IMR-90 (cell line): ENCODE measurements around the gene NUBP1. TPM values are rescaled to one million over a fixed set of nuclear protein-coding genes. Genes with fewer than 3 reads are reported as not detected.
A peak's percentile ranks its signal among the peaks of the same experiment; 100 is the strongest.

Experiments
- ATAC-seq: fragments of 200-7000 bp; cut with Tn5 transposase; 2 replicates; pipeline ENCODE4 v1.9.1; 2020; ENCODE audit warnings: low read depth, mild to moderate bottlenecking, moderate library complexity
- BruUV-seq: library from RNA; stranded (reverse); fragments of 400-500 nt; replicated peaks from 2 replicates; lab custom pipeline; 2021; lab: Mats Ljungman, UMichigan
- CTCF ChIA-PET: fragments of 300-600 bp; formaldehyde crosslinking; extraction: SDS; loops from one replicate; lab custom pipeline; 2021; ENCODE audit warnings: antibody characterized with exemption; lab: Yijun Ruan, JAX
- POLR2A ChIA-PET: fragments of 300-600 bp; sonication (Branson Sonifier 250); formaldehyde crosslinking; loops from one replicate; lab custom pipeline; 2022; ENCODE audit warnings: antibody characterized with exemption; ENCODE audit not compliant: unreplicated experiment; lab: Charles Lee
- DNase-seq: peaks from one replicate; pipeline ENCODE4 v3.0.0; 2013
- H2AFZ ChIP-seq: replicated peaks from 2 replicates; pipeline ENCODE3; 2013; ENCODE audit warnings: low read length, mild to moderate bottlenecking; ENCODE audit not compliant: poor library complexity
- H2AK5ac ChIP-seq: 2 replicates; pipeline ENCODE4 v1.6.1; 2013; ENCODE audit warnings: low read depth, low read length, inconsistent platforms
- H2AK9ac ChIP-seq: replicated peaks from 2 replicates; pipeline ENCODE3; 2013; ENCODE audit warnings: mild to moderate bottlenecking, low read depth, low read length, moderate library complexity; ENCODE audit not compliant: poor library complexity
- H2BK120ac ChIP-seq: 2 replicates; pipeline ENCODE4 v1.6.1; 2013; ENCODE audit warnings: low read depth, low read length, inconsistent platforms
- H2BK15ac ChIP-seq: 3 replicates; pipeline ENCODE4 v1.6.1; 2013; ENCODE audit warnings: low read depth, low read length, inconsistent platforms
- H2BK20ac ChIP-seq: 2 replicates; pipeline ENCODE4 v1.6.1; 2013; ENCODE audit warnings: low read depth, mild to moderate bottlenecking, inconsistent platforms, low read length, moderate library complexity
- H2BK5ac ChIP-seq: 2 replicates; pipeline ENCODE4 v1.6.1; 2013; ENCODE audit warnings: mild to moderate bottlenecking, low read depth, low read length, inconsistent platforms; ENCODE audit not compliant: poor library complexity, severe bottlenecking
- H3K14ac ChIP-seq: replicated peaks from 2 replicates; pipeline ENCODE4 v1.6.1; 2013; ENCODE audit warnings: low read depth, low read length, inconsistent platforms
- H3K18ac ChIP-seq: 2 replicates; pipeline ENCODE4 v1.6.1; 2013; ENCODE audit warnings: low read depth, low read length, control low read depth
- H3K23ac ChIP-seq: 2 replicates; pipeline ENCODE4 v1.6.1; 2013; ENCODE audit warnings: low read depth, low read length, inconsistent platforms
- H3K27ac ChIP-seq: 2 replicates; pipeline ENCODE4 v1.5.1; 2013; ENCODE audit warnings: mild to moderate bottlenecking, control low read depth, low read length; ENCODE audit not compliant: insufficient read depth
- H3K27me3 ChIP-seq: 2 replicates; pipeline ENCODE4 v1.6.1; 2013; ENCODE audit warnings: low read length; ENCODE audit not compliant: control insufficient read depth, insufficient read depth
- H3K36me3 ChIP-seq: 2 replicates; pipeline ENCODE4 v1.6.1; 2013; ENCODE audit warnings: low read length, mixed read lengths; ENCODE audit not compliant: control insufficient read depth, insufficient read depth
- H3K4ac ChIP-seq: 2 replicates; pipeline ENCODE4 v1.6.1; 2013; ENCODE audit warnings: low read depth, low read length, inconsistent platforms
- H3K4me1 ChIP-seq: 2 replicates; pipeline ENCODE4 v1.6.1; 2013; ENCODE audit warnings: low read length, mixed read lengths; ENCODE audit not compliant: control insufficient read depth, insufficient read depth
- H3K4me2 ChIP-seq: 2 replicates; pipeline ENCODE4 v1.6.1; 2013; ENCODE audit warnings: low read depth, mild to moderate bottlenecking, control low read depth, low read length, moderate library complexity
- H3K4me3 ChIP-seq: 2 replicates; pipeline ENCODE4 v1.5.1; 2013; ENCODE audit warnings: low read depth, mild to moderate bottlenecking, control low read depth, low read length, moderate library complexity; ENCODE audit not compliant: insufficient read depth
- H3K56ac ChIP-seq: 2 replicates; pipeline ENCODE4 v1.6.1; 2013; ENCODE audit warnings: low read length, inconsistent platforms; ENCODE audit not compliant: insufficient read depth; ENCODE audit errors: extremely low read depth
- H3K79me1 ChIP-seq, 2 experiments: 2 replicates each; pipeline ENCODE4 v1.6.1; 2013; ENCODE audit warnings: low read length in 2 of 2, inconsistent platforms in 1 of 2, low read depth in 1 of 2
- H3K9ac ChIP-seq: 2 replicates; pipeline ENCODE4 v1.6.1; 2013; ENCODE audit warnings: low read depth, low read length, control low read depth
- H3K9me1 ChIP-seq: 2 replicates; pipeline ENCODE4 v1.6.1; 2013; ENCODE audit warnings: low read length, inconsistent platforms; ENCODE audit not compliant: insufficient read depth
- H3K9me3 ChIP-seq: 2 replicates; pipeline ENCODE4 v1.6.1; 2013; ENCODE audit warnings: low read length; ENCODE audit not compliant: control insufficient read depth, insufficient read depth
- H4K20me1 ChIP-seq: 2 replicates; pipeline ENCODE4 v1.6.1; 2013; ENCODE audit warnings: low read length, inconsistent platforms; ENCODE audit not compliant: insufficient read depth
- H4K5ac ChIP-seq: 2 replicates; pipeline ENCODE4 v1.6.1; 2013; ENCODE audit warnings: mild to moderate bottlenecking, low read depth, low read length, control low read depth
- H4K8ac ChIP-seq, 2 experiments: 2 replicates each; pipeline ENCODE4 v1.6.1; 2013; ENCODE audit warnings: low read depth in 2 of 2, low read length in 2 of 2, control low read depth in 1 of 2, inconsistent platforms in 1 of 2
- H4K91ac ChIP-seq: 2 replicates; pipeline ENCODE4 v1.6.1; 2013; ENCODE audit warnings: low read depth, low read length, inconsistent platforms; ENCODE audit not compliant: insufficient read depth
- BHLHE40 ChIP-seq: fragments of 150-350 bp; IDR thresholded peaks from 2 replicates; pipeline ENCODE4 v1.6.1; 2016; ENCODE audit warnings: mild to moderate bottlenecking, low read depth, low read length
- CHD1 ChIP-seq: IDR thresholded peaks from 2 replicates; pipeline ENCODE4 v1.6.1; 2012; ENCODE audit warnings: low read depth, low read length, improper control_type of control experiment
- MXI1 ChIP-seq: IDR thresholded peaks from 2 replicates; pipeline ENCODE4 v1.6.1; 2012; ENCODE audit warnings: low read depth, mild to moderate bottlenecking, low read length, moderate library complexity, borderline replicate concordance
- WGBS, 2 experiments: methylation state at CpG; one replicate each; pipeline versions ENCODE4 v1.1.5 to v1.1.7; 2013; ENCODE audit warnings: missing lambda C conversion rate in 2 of 2; ENCODE audit not compliant: insufficient read length in 1 of 2; ENCODE audit errors: extremely low coverage in 2 of 2; 5-methylcytosine and 5-hydroxymethylcytosine counted together
- dilution Hi-C: fragments of 300-500 bp; cut with HindIII; formaldehyde crosslinking; loops from one replicate; pipeline ENCODE4 v1.14.3; 2018; ENCODE audit warnings: low sequenced_read_pairs; ENCODE audit not compliant: unreplicated experiment
- in situ Hi-C: fragments of 300-500 bp; cut with MboI; formaldehyde crosslinking; loops from 3 replicates; pipeline ENCODE4 v1.14.3; 2019; ENCODE audit warnings: low sequenced_read_pairs, inconsistent platforms, mixed read lengths
- intact Hi-C: fragments of 100-400 bp; cut with micrococcal nuclease; formaldehyde crosslinking; loops from 2 replicates; pipeline ENCODE4 v1.10.0; 2022
- polyA plus RNA-seq, 3 experiments: library from polyadenylated mRNA; depleted of rRNA; stranded (reverse); fragments of >200 nt; gene quantifications; 2 replicates each; pipeline ENCODE4 v1.2.3, GENCODE V29; 2012; ENCODE audit warnings: low replicate concordance in 1 of 3
- total RNA-seq: library from RNA; depleted of rRNA; stranded (reverse); fragments of >200 nt; gene quantifications from 2 replicates; pipeline ENCODE4 v1.2.3, GENCODE V29; 2012

The NUBP1 gene
- total and polyA plus RNA-seq, 2 of the 4 experiments (the other 2 are of a cell fraction), result 28.0 to 31.5 TPM

- Histone ChIP-seq H3K14ac (peak overlapping the region; percentile 89), H2BK15ac (no peak overlapping the region), H2BK20ac (peak overlapping the region; percentile 45; the same call in 1 of the 2 replicates), H4K20me1 (no peaks in the 10 kb centered on the region), H3K4me2 (peak overlapping the region; percentile 83), H3K79me1 (peaks cover 2 to 15% of the 10 kb centered on the region in 2 experiments; a peak in 3 of 4 replicates), H3K4me3 (peak overlapping the region; percentile 48), H4K91ac (peak overlapping the region; percentile 84), H3K9ac (peak overlapping the region; percentile 67), H3K4ac (peak overlapping the region; percentile 92), H3K36me3 (no peaks in the 10 kb centered on the region), H4K5ac (peak overlapping the region; percentile 23), H3K9me3 (no peaks in the 10 kb centered on the region), H3K56ac (peak overlapping the region; percentile 89), H2AK5ac (peak overlapping the region; percentile 49; the same call in 1 of the 2 replicates), H3K9me1 (no peaks in the 10 kb centered on the region), H2BK120ac (peak overlapping the region; percentile 80), H3K4me1 (peaks cover 4% of the 10 kb centered on the region), H3K23ac (peak overlapping the region; percentile 97), H3K27me3 (no peaks in the 10 kb centered on the region), H2AK9ac (peak overlapping the region; percentile 88), H3K18ac (peak overlapping the region; percentile 3), H2AFZ (peak overlapping the region; percentile 97), H2BK5ac (peak overlapping the region; percentile 84), H3K27ac (peak overlapping the region; percentile 80), H4K8ac (peak overlapping the region; percentile 49 to 75)
- POLR2A ChIA-PET, result no interaction called here
- intact Hi-C loops (loop anchor here (2.0 kb wide), 1 partner anchor 174 kb away; no protein-coding TSS in a partner anchor), in situ Hi-C loops (loop anchor here (10.0 kb wide), 1 partner anchor 1590 kb away; no protein-coding TSS in a partner anchor), dilution Hi-C loops (no loop called here)
- peak; percentile 44 for TF ChIP-seq BHLHE40
- no peak for TF ChIP-seq CHD1
- TF ChIP-seq MXI1, result 0 out of 2 replicates have a peak, but pooled peaks have one; percentile 38
- BruUV-seq, result no TSS peak
- DNase-seq, result peak; percentile 49
- peak; percentile 13 for ATAC-seq
- CTCF ChIA-PET, result interaction anchor here (0.6 to 0.8 kb wide), 3 partner anchors 144 to 235 kb away, joined by 3 to 4 read pairs (median 3); no protein-coding TSS in a partner anchor
- no CpG with 5 or more reads among the region's 17 CpGs for WGBS, 2 experiments
These were observed 858 bp downstream of the NUBP1 start for GRCh38 chr16:10744370-10745030.
